ENCODE results near the gene TRIM25.
"Not testable (repeated sequence)": the region's sequence is repeated elsewhere in the genome, so short reads cannot be mapped to it uniquely, and the experiment has no call there.

The TRIM25 gene, protein sequence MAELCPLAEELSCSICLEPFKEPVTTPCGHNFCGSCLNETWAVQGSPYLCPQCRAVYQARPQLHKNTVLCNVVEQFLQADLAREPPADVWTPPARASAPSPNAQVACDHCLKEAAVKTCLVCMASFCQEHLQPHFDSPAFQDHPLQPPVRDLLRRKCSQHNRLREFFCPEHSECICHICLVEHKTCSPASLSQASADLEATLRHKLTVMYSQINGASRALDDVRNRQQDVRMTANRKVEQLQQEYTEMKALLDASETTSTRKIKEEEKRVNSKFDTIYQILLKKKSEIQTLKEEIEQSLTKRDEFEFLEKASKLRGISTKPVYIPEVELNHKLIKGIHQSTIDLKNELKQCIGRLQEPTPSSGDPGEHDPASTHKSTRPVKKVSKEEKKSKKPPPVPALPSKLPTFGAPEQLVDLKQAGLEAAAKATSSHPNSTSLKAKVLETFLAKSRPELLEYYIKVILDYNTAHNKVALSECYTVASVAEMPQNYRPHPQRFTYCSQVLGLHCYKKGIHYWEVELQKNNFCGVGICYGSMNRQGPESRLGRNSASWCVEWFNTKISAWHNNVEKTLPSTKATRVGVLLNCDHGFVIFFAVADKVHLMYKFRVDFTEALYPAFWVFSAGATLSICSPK

DNA sequence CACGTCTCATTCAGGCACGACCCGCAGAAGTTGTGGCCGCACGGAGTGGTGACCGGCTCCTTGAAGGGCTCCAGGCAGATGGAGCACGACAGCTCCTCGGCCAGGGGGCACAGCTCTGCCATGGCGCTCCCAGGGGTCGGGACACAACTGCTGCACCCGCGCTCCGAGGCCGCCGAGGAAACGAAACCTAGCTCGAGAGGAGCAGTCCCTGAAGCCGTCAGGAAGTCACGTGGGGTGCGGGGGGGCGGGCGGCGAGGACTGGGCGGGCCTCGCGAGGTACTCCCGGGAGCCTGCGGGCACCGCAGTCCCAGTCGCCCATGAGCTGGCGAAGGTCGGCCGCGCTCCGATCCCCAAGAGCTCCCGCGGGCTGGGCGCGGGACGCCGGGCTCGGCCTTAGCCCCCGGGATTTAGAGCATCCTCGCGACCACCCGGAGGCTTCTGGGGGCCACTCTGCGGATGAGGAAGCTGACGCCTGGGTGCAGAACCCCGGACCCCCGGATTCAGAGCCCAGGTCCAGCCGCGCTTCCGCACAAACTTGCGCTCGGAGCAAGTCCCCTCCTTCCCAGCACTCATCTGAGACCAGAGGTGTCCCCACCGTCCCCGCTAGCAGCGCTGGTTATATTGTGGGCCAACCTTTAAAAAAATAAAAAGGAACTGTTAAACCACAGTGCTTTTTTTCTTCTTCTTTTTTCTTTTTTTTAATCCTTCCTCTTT, at the start of gene TRIM25:
Gene TRIM25, minus strand, starts transcription at position 183 of the 714 bp plus-strand sequence. Its CDS starts 61 bp downstream, at position 122.
- peak; percentile 77 to 81 for DNase-seq (ENCODE audit: low read depth in 1 of 2, low spot score in 1 of 2)

DNA sequence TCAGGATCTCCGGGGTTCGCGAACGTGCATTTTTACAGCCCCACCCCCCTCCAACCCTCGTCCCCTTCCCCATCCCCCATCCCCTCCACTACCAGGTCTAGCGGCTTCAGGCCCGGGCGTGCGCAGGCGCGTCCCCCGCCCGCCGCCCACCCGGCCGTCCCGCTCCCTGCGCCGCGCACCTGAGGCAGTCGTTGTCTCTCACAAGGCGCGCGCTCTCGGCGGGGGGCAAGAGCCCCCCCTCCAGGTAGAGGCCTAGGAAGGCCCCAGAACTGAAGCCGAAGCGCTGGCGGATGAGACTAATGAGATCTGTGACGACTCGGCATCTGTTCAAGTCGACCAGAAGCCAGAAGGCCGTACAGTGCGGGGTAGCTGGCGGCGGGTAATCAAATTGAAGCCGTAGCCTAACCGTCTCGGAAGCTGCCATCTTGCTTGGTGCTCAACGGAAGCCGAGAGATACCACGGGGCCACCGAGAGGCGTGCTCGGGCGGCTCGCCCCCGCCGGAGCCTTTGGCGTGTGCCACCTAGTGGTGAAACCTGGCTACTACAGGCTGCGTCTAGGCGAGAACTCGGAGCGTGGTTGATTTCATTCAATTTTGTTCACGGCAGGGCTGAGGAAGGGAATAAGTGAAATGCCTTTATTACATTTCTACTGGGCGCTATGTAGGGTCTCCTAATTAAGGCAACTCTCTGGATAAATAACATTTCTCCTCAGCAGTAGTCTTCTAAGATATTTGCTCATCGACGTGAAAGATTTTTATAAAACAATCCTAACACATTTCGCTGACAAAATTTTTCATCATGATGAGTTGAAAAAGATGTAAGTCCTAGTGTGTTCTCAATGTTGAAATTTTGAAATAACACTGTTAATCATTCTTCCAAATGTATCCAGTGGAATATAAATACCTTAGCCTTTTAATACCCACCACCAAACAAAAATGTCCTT, 47.0 kb upstream of the TRIM25 start, which contains the start of gene COIL:
Gene COIL, minus strand, starts transcription at position 455 of the 943 bp plus-strand sequence. Its CDS starts 31 bp downstream, at position 424.
- DNase-seq (ENCODE audit: low read depth in 1 of 2, low spot score in 1 of 2): peak; percentile 90 to 93

DNA sequence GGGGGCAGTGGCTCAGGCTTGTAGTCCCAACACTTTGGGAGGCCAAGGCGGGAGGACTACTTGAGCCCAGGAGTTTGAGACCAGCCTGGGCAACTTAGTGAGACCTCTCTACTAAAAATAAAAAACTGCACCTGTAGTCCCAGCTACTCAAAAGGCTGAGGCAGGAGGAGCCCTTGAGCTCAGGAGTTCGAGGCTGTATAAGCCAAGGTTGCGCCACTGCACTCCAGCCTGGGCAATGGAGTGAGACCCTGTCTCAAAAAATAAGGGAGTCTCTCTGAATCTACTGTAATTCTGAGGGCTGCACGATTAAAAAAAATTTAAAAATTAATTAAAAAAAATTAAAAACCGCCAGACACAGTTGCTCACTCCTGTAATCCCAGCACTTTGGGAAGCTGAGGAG, 43.1 kb upstream of the TRIM25 start:
- DNase-seq (ENCODE audit: low read depth in 1 of 2, low spot score in 1 of 2): no peak

DNA sequence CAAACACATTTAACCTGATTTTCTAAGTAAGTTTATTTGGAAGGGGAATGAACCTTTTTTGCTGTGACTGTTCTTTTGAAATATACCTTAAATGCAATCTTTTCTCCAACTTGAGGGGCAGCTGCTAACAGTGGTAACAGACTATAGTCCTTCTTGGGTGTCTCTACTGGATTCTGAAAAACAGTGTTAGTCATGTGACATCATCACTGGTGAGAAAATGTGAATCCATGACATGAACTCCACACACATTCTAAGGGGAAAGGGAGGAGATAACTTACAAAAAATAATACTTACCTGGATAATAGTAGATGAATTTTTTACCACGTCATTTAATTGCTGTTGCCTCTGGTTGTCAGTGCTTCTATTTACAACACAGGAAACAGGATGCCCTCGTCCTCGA, 35.7 kb upstream of the TRIM25 start:
- DNase-seq (ENCODE audit: low read depth in 1 of 2, low spot score in 1 of 2): no peak

DNA sequence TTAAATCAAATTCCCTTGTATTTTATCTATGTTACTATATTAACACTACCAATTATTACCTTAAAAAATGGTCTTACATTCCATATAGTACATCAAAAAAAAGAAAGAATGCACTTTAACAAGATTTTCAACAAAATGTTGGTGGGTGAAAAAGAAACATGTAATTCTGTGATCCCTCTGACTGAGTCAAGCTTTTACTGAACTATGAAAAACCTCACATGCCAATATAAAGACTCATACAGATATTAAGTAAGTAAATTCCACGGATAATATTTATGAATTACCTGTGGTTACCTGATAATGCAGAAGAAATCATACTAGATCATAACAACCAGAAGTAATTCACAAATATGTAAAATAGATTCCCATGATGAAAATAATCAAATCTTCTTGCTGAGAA, 34.6 kb upstream of the TRIM25 start:
- no peak for DNase-seq (ENCODE audit: low read depth in 1 of 2, low spot score in 1 of 2)

DNA sequence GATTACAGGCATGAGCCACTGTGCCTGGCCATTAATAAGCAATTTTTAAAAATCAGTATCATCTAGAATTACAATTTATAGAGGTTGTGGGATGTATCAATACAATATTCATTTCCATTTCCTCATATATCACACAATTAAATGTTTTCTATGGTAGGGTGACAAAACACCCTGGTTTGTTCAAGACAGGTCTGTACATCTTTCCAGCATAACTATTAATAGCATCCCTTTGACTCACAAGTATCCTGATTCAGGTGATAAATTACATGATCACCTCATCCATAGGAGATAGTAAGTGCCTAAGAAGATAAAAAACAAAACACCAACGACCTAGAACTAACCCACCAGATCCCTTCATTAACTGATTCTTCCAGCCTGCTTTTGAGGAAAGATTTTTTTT, 33.9 kb upstream of the TRIM25 start:
- no peak for DNase-seq (ENCODE audit: low read depth in 1 of 2, low spot score in 1 of 2)

DNA sequence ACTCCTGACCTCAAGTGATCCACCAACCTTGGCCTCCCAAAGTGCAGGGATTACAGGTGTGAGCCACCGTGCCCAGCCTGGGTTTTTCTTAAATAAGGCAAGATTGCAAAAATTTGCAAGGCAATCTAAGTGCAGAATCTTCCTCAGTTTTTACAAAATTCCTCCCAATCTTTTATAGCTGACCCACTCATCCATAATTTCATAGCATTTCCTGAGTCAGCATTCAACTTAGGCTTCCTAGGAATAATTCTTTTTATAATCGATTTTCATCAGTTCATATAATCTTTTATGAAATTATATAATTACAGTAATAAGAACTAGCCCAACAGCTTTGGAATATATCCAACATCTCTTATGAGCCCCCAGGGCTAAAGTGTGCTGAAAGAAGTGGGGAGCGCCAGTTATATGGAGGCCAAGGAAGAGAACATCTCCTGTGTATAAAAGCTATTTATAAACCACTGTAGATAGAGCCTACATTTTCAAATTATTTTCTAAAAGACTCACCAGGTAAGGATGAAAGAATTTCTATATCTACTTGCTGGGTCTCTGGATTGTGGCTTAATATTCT, 32.2 kb upstream of the TRIM25 start:
- DNase-seq (ENCODE audit: low read depth in 1 of 2, low spot score in 1 of 2): no peak

DNA sequence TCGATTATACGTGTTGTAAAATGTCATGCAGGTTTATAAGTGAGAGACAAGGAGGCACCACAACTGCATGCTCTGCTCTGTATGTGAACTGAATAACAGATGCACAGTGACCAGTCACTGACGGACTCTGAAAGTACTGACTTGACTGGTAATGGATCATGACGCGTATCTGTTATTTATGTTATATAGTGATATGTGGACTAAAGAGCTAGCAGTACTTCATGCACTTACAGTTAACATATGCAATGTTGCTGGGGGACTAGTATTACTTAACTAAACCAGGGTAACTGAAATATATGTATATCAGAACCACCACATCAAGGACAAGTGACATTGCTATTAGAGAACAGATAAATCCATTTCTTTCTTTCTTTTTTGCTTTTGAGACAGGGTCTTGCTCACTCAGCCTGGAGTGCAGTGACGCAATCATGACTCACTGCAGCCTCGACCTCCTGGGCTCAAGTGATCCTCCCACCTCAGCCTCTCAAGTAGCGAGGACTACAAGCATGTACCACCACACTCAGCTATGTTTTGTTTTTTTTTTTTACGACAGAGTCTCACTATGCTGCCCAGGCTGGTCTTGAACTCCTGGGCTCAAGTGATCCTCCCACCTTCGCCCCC, 29.8 kb upstream of the TRIM25 start:
- no peak for DNase-seq (ENCODE audit: low read depth in 1 of 2, low spot score in 1 of 2)

DNA sequence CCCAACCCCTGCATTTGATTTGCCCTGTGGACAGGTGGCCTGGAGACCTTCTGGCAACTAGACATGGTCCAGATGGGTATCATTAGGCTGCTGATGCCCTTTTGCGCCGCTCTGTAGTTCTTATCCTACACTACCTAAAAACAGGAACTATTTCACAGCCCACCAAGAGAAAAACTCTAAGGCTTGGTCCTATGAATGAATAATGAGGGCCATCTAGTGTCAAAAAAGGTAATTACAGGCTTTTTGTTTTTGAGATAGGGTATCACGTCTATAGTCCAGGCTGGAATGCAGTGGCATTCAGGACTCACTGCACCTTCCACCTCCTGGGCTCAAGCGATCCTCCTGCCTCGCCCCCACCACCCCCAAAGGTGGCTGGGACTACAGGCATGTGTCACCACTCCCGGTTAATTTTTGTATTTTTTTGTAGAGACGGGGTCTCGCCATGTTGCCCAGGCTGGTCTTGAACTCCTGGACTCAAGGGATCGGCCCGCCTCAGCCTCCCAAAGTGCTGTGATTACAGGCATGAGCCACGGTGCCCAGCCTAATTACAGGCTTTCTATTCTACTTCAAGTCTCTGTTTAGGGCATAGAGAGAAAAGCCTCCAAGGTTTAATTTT, 26.1 kb upstream of the TRIM25 start:
- no peak for DNase-seq (ENCODE audit: low read depth in 1 of 2, low spot score in 1 of 2)

DNA sequence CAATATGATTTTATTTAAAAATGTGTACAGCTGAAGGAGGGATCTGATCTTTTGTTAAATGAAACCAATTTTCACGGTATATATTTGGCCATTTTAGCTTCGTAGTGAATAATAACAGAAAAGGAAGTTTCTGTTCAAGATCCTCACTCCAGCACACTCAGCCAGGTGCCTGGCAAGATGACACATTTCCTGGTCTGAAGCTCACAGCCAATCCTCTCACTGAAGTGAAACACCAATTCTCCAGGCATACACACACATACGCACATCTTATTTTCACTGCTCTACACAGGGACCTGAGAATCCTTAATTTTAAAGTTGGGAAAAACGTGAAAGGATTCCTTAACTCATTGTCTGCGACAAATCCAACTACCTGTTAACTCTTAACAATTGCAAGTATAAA, 24.4 kb upstream of the TRIM25 start:
- not testable (repeated sequence) for DNase-seq (ENCODE audit: low read depth in 1 of 2, low spot score in 1 of 2)

DNA sequence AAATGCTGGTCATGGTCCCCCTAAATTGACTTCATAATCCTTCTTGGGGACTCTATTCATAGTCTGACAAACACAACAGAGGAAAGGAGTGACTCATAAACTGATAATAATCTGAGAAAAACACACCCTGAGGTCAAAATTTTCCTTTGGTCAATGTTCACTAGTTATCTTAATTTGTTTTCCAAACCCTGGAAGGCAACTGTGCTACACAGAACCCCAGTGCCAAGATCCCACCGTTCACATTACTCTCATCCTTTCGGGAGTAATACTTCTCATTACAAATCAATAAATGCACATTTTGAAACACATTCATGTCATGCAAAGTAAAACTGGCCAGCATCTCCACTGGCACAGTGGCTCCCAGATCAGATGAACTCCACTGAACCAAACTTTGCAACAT, 23.8 kb upstream of the TRIM25 start:
- DNase-seq (ENCODE audit: low read depth in 1 of 2, low spot score in 1 of 2): no peak

DNA sequence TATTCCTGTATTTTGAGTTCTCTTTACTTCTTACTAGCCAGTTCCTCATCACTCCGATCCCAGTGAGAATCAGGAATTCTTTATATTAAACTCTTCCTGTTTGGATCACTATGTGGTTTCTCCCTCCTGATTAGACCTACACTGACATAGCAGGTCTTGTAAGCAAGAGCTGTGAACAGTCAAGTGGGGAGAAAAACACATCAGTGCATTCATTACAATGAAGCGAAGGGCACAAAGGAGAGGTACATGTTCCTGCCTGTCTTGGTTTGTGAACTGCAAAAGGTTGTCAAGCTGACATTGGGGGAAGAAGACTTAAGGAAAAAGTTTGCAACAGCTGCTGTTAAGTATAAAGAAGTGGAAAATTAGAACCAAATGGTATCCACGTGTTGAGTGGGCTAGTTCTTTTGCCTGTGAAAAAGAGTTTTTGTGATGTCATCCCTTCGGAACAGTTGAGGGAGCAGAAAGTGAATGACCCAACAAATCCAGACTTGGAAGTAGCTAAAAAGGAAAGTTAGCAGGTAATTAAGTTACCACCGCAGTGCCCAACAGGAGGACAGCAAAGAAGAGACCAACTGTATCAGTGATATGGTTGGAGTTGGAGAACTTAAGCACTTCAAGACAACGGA, 23.0 kb upstream of the TRIM25 start:
- DNase-seq (ENCODE audit: low read depth in 1 of 2, low spot score in 1 of 2): no peak

DNA sequence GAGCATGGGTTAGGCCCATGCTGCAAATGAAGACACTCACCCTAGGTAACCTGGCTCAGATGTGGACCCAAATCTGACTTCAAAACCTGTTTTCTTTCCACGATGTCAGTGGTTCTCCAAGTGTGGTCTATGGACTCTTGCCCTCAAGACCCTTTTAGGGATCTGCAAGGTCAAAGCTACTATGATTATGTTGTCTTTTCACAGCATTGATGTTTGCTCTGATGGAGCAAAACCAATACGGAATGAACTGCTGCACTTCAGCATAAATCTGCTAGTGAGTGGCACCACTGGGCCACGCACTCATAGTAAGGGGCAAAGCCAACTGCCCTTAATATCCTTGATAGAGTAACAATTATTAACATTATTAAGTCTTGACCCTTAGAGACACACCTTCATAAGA, 21.6 kb upstream of the TRIM25 start:
- DNase-seq (ENCODE audit: low read depth in 1 of 2, low spot score in 1 of 2): no peak

DNA sequence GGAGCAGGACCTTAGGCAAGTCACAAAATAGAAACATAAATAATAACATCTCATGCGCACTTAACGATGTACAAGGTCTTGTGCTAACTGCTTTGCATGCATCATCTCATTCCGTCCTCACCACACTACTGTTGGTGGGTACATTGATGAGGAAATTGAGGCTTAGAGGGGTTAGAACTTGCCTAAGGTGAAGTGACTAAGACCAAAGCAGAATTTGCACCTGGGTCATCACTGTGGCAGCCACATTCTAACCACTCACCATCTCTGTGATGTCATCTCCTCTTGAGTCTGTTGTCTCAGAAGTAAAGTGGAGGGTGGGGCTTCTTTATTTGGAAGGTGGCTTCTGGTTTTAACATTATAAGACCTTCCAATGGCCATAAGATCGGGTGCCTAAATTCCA, 20.4 kb upstream of the TRIM25 start:
- no peak for DNase-seq (ENCODE audit: low read depth in 1 of 2, low spot score in 1 of 2)

DNA sequence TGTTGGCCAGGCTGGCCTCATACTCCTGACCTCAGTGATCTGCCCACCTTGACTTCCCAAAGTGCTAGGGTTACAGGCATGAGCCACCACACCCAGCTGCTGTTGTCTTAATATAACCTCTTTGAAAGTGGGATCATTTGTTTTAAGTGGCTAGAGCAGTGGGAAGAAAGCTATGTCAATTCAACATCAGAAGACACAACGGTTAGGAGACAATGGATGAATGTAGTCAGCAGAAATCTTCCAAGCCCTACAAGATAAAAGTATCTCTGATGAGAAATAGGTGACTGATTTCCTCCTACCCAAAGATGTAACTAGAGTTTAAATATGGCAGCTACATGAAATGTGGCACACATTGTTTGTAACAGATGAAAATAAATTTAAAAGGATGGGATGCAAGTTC, 20.0 kb upstream of the TRIM25 start:
- DNase-seq (ENCODE audit: low read depth in 1 of 2, low spot score in 1 of 2): no peak

DNA sequence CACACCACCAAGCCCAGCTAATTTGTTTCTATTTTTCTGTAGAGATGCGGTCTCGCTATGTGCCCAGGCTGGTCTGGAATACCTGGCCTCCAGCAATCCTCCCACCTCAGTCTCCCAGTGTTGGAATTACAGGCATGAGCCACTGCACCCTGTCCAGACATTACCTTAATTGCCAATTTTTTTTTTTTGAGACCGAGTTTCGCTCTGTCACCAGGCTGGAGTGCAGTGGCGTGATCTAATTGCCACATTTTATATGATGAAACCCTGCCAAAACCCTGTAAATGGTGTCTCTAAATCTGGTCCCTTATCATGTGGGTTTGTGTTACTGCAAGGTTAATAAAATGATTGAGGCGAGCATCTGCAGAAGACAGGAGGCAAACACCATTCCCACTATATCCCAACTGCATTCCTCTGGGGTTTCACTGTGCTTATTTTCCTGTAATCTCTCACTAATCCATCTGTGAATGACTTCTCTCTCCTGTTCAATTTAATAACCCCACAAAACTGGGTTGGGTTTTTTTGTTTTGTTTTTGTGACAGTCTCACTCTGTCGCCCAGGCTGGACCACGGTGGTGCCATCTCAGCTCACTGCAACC, 19.4 kb upstream of the TRIM25 start:
- DNase-seq (ENCODE audit: low read depth in 1 of 2, low spot score in 1 of 2): no peak

DNA sequence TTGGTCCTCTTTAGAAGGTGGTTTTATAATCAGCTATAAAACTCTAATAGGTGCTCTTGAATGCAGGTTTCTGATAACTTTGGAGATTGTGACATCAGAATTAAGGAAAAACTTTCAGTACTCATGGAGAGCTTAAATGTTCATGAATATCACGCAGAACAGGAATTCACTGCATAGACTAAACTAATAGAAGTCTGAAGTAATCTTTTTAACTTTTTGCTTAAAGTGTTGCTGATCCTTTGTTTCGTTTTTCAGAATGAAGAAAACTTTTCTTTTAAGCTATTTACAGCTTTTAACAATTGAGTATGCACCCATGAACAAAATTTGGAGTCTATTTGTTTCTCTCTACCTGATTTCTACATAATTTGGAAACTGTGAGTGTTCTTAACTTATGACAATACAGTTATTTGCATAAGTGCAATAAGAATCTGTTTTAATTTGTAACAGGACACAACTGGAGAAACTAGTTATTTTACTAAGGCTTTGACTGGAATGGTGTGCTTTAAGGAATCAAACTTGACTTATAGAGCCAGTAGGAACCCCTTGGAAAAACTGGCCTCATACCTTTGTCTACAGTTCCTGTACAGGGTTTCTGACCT, 17.0 kb upstream of the TRIM25 start:
- no peak for DNase-seq (ENCODE audit: low read depth in 1 of 2, low spot score in 1 of 2)

DNA sequence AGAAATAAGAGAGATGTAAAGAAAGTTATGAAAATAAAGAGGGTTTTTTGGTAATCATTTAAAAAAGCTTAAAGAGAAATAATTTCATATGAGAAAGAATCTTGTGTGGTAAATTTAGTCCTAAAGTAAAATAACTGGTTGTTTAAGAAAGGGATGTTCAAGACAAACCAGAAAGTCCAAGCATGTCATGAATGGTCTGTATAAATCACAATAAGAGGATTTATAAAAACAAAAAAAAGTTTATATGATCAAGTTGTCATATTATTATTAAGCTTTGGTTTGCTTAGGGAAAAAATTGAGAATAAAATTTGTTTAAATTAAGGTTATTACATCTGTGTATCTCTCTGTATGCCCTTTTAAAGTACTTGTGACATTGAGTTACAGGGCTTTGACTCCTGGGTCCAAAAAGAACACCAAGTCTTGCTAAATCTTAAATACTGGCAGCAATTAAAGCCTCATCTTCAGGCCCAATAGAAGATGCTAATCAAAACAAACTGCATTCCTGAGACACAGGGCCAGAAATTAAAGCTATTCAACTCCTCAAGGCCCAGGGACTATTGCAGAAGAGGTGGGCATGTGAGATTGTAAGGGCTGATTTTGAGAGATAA, 15.6 kb upstream of the TRIM25 start:
- no peak for DNase-seq (ENCODE audit: low read depth in 1 of 2, low spot score in 1 of 2)

Data from activated T-helper 1 cell treated with anti-CD3 and anti-CD28 coated beads, Interleukin-2, amount 50 U/mL, for 16 hours (primary cell).